Lung (tissue), 12 donors: ENCODE results near the gene KMT2C. TPM values are rescaled to one million over a fixed set of nuclear protein-coding genes. Genes with fewer than 3 reads are reported as not detected.
"Not testable (repeated sequence)": the region's sequence is repeated elsewhere in the genome, so short reads cannot be mapped to it uniquely, and the experiment has no call there.

ENCODE experiments used
- ATAC-seq: fragments of 200-7000 bp; cut with Tn5 transposase; one replicate; pipeline ENCODE4 v1.9.1; 2020; ENCODE audit warnings: moderate number of reproducible peaks; ENCODE audit not compliant: insufficient read depth, low FRiP score
- DNase-seq, 3 donors: peaks; one replicate each; pipeline ENCODE4 v3.0.0-alpha.2; 2013 to 2017
- H3K27ac ChIP-seq, 2 donors: one replicate each; pipeline ENCODE4 v1.5.1; 2013; ENCODE audit warnings: mild to moderate bottlenecking in 2 of 2, moderate library complexity in 2 of 2, control low read depth in 1 of 2, inconsistent platforms in 1 of 2, low read depth in 1 of 2, low read length in 1 of 2
- H3K27me3 ChIP-seq, 3 donors: one replicate each; pipeline ENCODE4 v1.5.1; 2013; ENCODE audit warnings: low read length in 2 of 3; ENCODE audit not compliant: control insufficient read depth in 3 of 3, insufficient read depth in 3 of 3
- H3K36me3 ChIP-seq, 4 donors: one replicate each; pipeline ENCODE4 v1.5.1; 2013; ENCODE audit warnings: low read length in 4 of 4, mild to moderate bottlenecking in 1 of 4, moderate library complexity in 1 of 4; ENCODE audit not compliant: control insufficient read depth in 4 of 4, insufficient read depth in 4 of 4
- H3K4me1 ChIP-seq, 5 donors: one replicate each; pipeline ENCODE4 v1.5.1; 2013; ENCODE audit warnings: low read length in 5 of 5, mild to moderate bottlenecking in 2 of 5, moderate library complexity in 1 of 5; ENCODE audit not compliant: control insufficient read depth in 5 of 5, insufficient read depth in 5 of 5
- H3K4me3 ChIP-seq: one replicate; pipeline ENCODE4 v1.5.1; 2013; ENCODE audit warnings: mild to moderate bottlenecking, control low read depth, moderate library complexity
- H3K9ac ChIP-seq, 2 donors: one replicate each; pipeline ENCODE4 v1.5.1; 2013; ENCODE audit warnings: low read length in 2 of 2, control low read depth in 1 of 2; ENCODE audit not compliant: insufficient read depth in 1 of 2
- H3K9me3 ChIP-seq, 4 donors: one replicate each; pipeline ENCODE4 v1.5.1; 2013; ENCODE audit warnings: low read length in 3 of 4, mild to moderate bottlenecking in 1 of 4, moderate library complexity in 1 of 4; ENCODE audit not compliant: control insufficient read depth in 4 of 4, insufficient read depth in 3 of 4
- CTCF ChIP-seq: IDR thresholded peaks from 2 replicates; pipeline ENCODE4 v1.5.1; 2012; ENCODE audit warnings: mild to moderate bottlenecking; ENCODE audit errors: control extremely low read depth, extremely low read depth
- WGBS, 2 donors: extraction: QIAGEN DNeasy Blood & Tissue Kit; methylation state at CpG; one replicate each; pipeline ENCODE4 v1.1.7; 2013; 5-methylcytosine and 5-hydroxymethylcytosine counted together
- polyA plus RNA-seq, 2 donors: library from polyadenylated mRNA; stranded (reverse); fragments of 200-250 nt; gene quantifications; one replicate each; pipeline ENCODE4 v1.2.1, GENCODE V29; 2013
- total RNA-seq, 2 donors: library from RNA; depleted of rRNA in 1 of 2; stranded (reverse); fragments of >200 nt in 1 of 2; gene quantifications; one replicate each; pipeline ENCODE4 v1.2.1, GENCODE V29; 2014 to 2021
- donor health status: control.
- donor health status: control.
- donor health status: Bipolar disorder and iron deficiency.
- donor health status: healthy.
- donor health status: DM: yes; HTN: yes; CAD: no.

The KMT2C gene
- total and polyA plus RNA-seq, 4 donors = 10.2 to 115 (median 52.3) TPM

DNA sequence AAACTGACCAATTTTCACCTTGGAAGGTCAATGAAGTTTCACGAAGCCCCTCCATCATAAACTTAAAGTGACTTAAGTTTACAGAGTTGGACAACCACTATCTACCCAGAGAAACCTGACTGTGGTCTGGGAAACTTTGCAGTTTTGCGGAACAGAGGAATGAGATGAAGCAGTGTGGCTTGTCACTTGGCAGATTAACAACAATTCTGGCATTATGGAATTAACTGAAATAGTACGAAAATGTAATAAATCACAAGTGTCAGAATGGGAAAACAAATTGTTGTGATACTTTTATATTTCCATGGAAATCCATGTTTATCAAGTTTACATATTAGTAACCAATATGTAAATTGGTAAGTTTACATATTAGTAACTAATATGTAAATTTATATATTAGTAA, 4.9 kb downstream of the KMT2C start:
- DNase-seq (no peak), ATAC-seq (no peak)
- Histone ChIP-seq H3K4me1 (peaks cover 0 to 28% (median 16%) of the 10 kb centered on the region in 5 donors), H3K9ac (no peak overlapping the region), H3K27me3 (no peaks in the 10 kb centered on the region), H3K9me3 (no peaks in the 10 kb centered on the region), H3K4me3 (no peak overlapping the region), H3K27ac (no peak overlapping the region), H3K36me3 (no peaks in the 10 kb centered on the region)
- 88 to 91% methylated on average over 3 of the region's 3 CpGs for WGBS, 2 donors
- no peak for TF ChIP-seq CTCF

- not testable (repeated sequence) for H3K9me3 ChIP-seq, ATAC-seq, H3K27me3 ChIP-seq, H3K36me3 ChIP-seq, H3K4me3 ChIP-seq, H3K27ac ChIP-seq, DNase-seq, H3K9ac ChIP-seq
- H3K4me1 ChIP-seq = peaks cover 0 to 32% (median 16%) of the 10 kb centered on the region in 5 donors
- WGBS, 2 donors = 76 to 82% methylated on average over 5 of the region's 5 CpGs
Observed at GRCh38 chr7:152430118-152430517, 5.7 kb downstream of the KMT2C start.

- ATAC-seq = no peak
- Histone ChIP-seq H3K27ac (peak overlapping the region in 1 of 2 donors; percentile 42), H3K4me1 (peaks cover 0 to 26% (median 4%) of the 10 kb centered on the region in 5 donors), H3K9ac (no peak overlapping the region), H3K36me3 (peaks cover 0 to 10% (median 0%) of the 10 kb centered on the region in 4 donors), H3K4me3 (no peak overlapping the region), H3K9me3 (peaks cover 0 to 4% (median 0%) of the 10 kb centered on the region in 4 donors), H3K27me3 (no peaks in the 10 kb centered on the region)
- 90% methylated on average over 8 of the region's 8 CpGs for WGBS, 2 donors
- TF ChIP-seq CTCF = no peak
- DNase-seq = no peak
Observed at GRCh38 chr7:152424348-152425108, 11.3 kb downstream of the KMT2C start.

GRCh38 chr7:152423991-152424347, 11.8 kb downstream of the KMT2C start:
- Histone ChIP-seq H3K36me3 (peaks cover 0 to 10% (median 0%) of the 10 kb centered on the region in 4 donors), H3K27me3 (no peaks in the 10 kb centered on the region), H3K4me3 (no peak overlapping the region), H3K27ac (peak overlapping the region in 1 of 2 donors; percentile 42), H3K9ac (no peak overlapping the region), H3K9me3 (peaks cover 0 to 4% (median 0%) of the 10 kb centered on the region in 4 donors), H3K4me1 (peaks cover 0 to 24% (median 4%) of the 10 kb centered on the region in 5 donors)
- no peak for TF ChIP-seq CTCF
- ATAC-seq = no peak
- DNase-seq = no peak
- WGBS, 2 donors = 87 to 92% methylated on average over 3 of the region's 3 CpGs

GRCh38 chr7:152423171-152423570, 12.6 kb downstream of the KMT2C start:
- not testable (repeated sequence) for H3K36me3 ChIP-seq, H3K27me3 ChIP-seq, DNase-seq, ATAC-seq, H3K27ac ChIP-seq, H3K9me3 ChIP-seq, H3K4me3 ChIP-seq, H3K9ac ChIP-seq
- peaks cover 0 to 18% (median 0%) of the 10 kb centered on the region in 5 donors for H3K4me1 ChIP-seq
- WGBS, 2 donors = 98% methylated on average over 4 of the region's 4 CpGs

GRCh38 chr7:152420950-152421349, 14.9 kb downstream of the KMT2C start:
- H3K27ac ChIP-seq, H3K9ac ChIP-seq, H3K27me3 ChIP-seq, ATAC-seq, DNase-seq, H3K36me3 ChIP-seq, H3K9me3 ChIP-seq, H3K4me3 ChIP-seq: not testable (repeated sequence)
- peaks cover 0 to 12% (median 0%) of the 10 kb centered on the region in 5 donors for H3K4me1 ChIP-seq
